T-helper 2 cell (primary cell): ENCODE measurements around the gene MOV10.
"Not testable (repeated sequence)": the region's sequence is repeated elsewhere in the genome, so short reads cannot be mapped to it uniquely, and the experiment has no call there.

Experiments
- DNase-seq, 5 experiments: peaks; one replicate each; pipeline versions ENCODE4 v3.0.0 to v3.0.0-alpha.2; 2012 to 2022

The MOV10 gene

GRCh38 chr1:112713466-112714312 is 39.2 kb downstream of the MOV10 start:
- DNase-seq = no peak

- DNase-seq = no peak
Observed at GRCh38 chr1:112714313-112715263, 40.1 kb downstream of the MOV10 start.

- peak; percentile 91 to 96 (median 94) for DNase-seq
Observed at GRCh38 chr1:112715264-112716053, 41.0 kb downstream of the MOV10 start, which contains the start of gene PPM1J. PPM1J (minus strand) TSS chr1:112715332; CDS start chr1:112715301, 31 bp downstream.

GRCh38 chr1:112716133-112716720 is 41.8 kb downstream of the MOV10 start:
- DNase-seq = peak; percentile 48 to 72 (median 70)

- no peak for DNase-seq
Observed at GRCh38 chr1:112717263-112717873, 42.9 kb downstream of the MOV10 start.

- DNase-seq = peak; percentile 50 to 68 (median 57)
Observed at GRCh38 chr1:112718691-112719418, 44.4 kb downstream of the MOV10 start.

GRCh38 chr1:112719706-112720105 is 45.2 kb downstream of the MOV10 start:
- no peak for DNase-seq

GRCh38 chr1:112720800-112721199 is 46.3 kb downstream of the MOV10 start:
- DNase-seq = no peak

- not testable (repeated sequence) for DNase-seq
Observed at GRCh38 chr1:112721294-112721693, 46.8 kb downstream of the MOV10 start.

GRCh38 chr1:112721966-112722524 is 47.6 kb downstream of the MOV10 start:
- no peak for DNase-seq

GRCh38 chr1:112722601-112723510 is 48.4 kb downstream of the MOV10 start:
- no peak for DNase-seq

- no peak for DNase-seq
Observed at GRCh38 chr1:112723511-112723839, 49.0 kb downstream of the MOV10 start.

GRCh38 chr1:112724240-112724639 is 49.8 kb downstream of the MOV10 start:
- not testable (repeated sequence) for DNase-seq

- no peak for DNase-seq
Observed at GRCh38 chr1:112727716-112728115, 53.3 kb downstream of the MOV10 start.

GRCh38 chr1:112728306-112728971 is 54.0 kb downstream of the MOV10 start:
- DNase-seq = not testable (repeated sequence)

GRCh38 chr1:112729011-112729410 is 54.6 kb downstream of the MOV10 start:
- DNase-seq = not testable (repeated sequence)

- no peak for DNase-seq
Observed at GRCh38 chr1:112729909-112730308, 55.5 kb downstream of the MOV10 start.

- DNase-seq = no peak
Observed at GRCh38 chr1:112731451-112731850, 57.0 kb downstream of the MOV10 start.

- no peak for DNase-seq
Observed at GRCh38 chr1:112735752-112736151, 61.3 kb downstream of the MOV10 start.
